HepG2 (cell line): ENCODE data around the gene RABGGTA. TPM values are rescaled to one million over a fixed set of nuclear protein-coding genes. Genes with fewer than 3 reads are reported as not detected.

Experiments used
- AGO1 ChIP-seq: fragments of 200-400 bp; formaldehyde crosslinking; IDR thresholded peaks from 2 replicates; pipeline ENCODE4 v1.6.1; 2017; ENCODE audit warnings: mild to moderate bottlenecking, low read depth, low read length, moderate library complexity; ENCODE audit not compliant: poor library complexity, severe bottlenecking
- ARHGAP35 ChIP-seq: sonication (generic); formaldehyde crosslinking; IDR thresholded peaks from 2 replicates; pipeline ENCODE4 v1.9.0; 2022; ENCODE audit warnings: mild to moderate bottlenecking, inconsistent platforms, moderate library complexity, missing genetic modification reagents, borderline replicate concordance
- ATRX ChIP-seq: sonication (generic); formaldehyde crosslinking; IDR thresholded peaks from 2 replicates; pipeline ENCODE4 v1.4.0; 2020; ENCODE audit warnings: missing genetic modification reagents, borderline replicate concordance
- CEBPB ChIP-seq: IDR thresholded peaks from 2 replicates; pipeline ENCODE4 v1.6.1; 2011; ENCODE audit warnings: low read depth, low read length, improper control_type of control experiment, borderline replicate concordance
- MYC ChIP-seq: sonication (generic); formaldehyde crosslinking; IDR thresholded peaks from 2 replicates; pipeline ENCODE4 v1.9.0; 2021; ENCODE audit warnings: missing genetic modification reagents, borderline replicate concordance
- SP140L ChIP-seq: sonication (generic); formaldehyde crosslinking; IDR thresholded peaks from 2 replicates; pipeline ENCODE4 v1.4.0; 2020; ENCODE audit warnings: missing genetic modification reagents, borderline replicate concordance
- TGIF2 ChIP-seq: IDR thresholded peaks from 2 replicates; pipeline ENCODE4 v1.6.1; 2016; ENCODE audit warnings: control low read depth, missing compliant biosample characterization
- TOPORS ChIP-seq: sonication (generic); formaldehyde crosslinking; IDR thresholded peaks from 2 replicates; pipeline ENCODE4 v1.8.0; 2023; ENCODE audit warnings: mild to moderate bottlenecking, missing genetic modification reagents
- ZBTB42 ChIP-seq: sonication (generic); formaldehyde crosslinking; IDR thresholded peaks from 2 replicates; pipeline ENCODE4 v1.5.0; 2020; ENCODE audit warnings: mild to moderate bottlenecking, missing genetic modification reagents
- ZNF12 ChIP-seq: sonication (generic); formaldehyde crosslinking; IDR thresholded peaks from 2 replicates; pipeline ENCODE4 v1.5.0; 2020; ENCODE audit warnings: missing genetic modification reagents
- ZNF337 ChIP-seq: sonication (generic); formaldehyde crosslinking; IDR thresholded peaks from 2 replicates; pipeline ENCODE4 v1.5.1; 2020; ENCODE audit warnings: missing genetic modification reagents, low read depth, mild to moderate bottlenecking, borderline replicate concordance
- ZNF354B ChIP-seq: sonication (generic); formaldehyde crosslinking; IDR thresholded peaks from 2 replicates; pipeline ENCODE4 v1.8.0; 2022; ENCODE audit warnings: mild to moderate bottlenecking, missing genetic modification reagents
- ZNF629 ChIP-seq: sonication (generic); formaldehyde crosslinking; conservative IDR thresholded peaks from 2 replicates; pipeline ENCODE4 v1.5.0; 2020; ENCODE audit warnings: missing genetic modification reagents
- polyA plus RNA-seq, 8 experiments: library from polyadenylated mRNA; depleted of rRNA in 3 of 8; stranded (reverse) in 7 of 8; unstranded in 1 of 8; fragments of >200 nt; fragmentation: Illumina TruSeq in 4 of 8; extraction: Trizol in 4 of 8; gene quantifications; 2 replicates each; pipeline versions ENCODE4 v1.2.1 to v1.2.3, GENCODE V29; 2011 to 2016; ENCODE audit warnings: low read depth in 4 of 8, missing spikeins in 1 of 8, mixed read lengths in 1 of 8; ENCODE audit not compliant: insufficient read depth in 1 of 8
- total RNA-seq, 5 experiments: library from RNA; depleted of rRNA; stranded (reverse); fragments of >200 nt; fragmentation: Illumina TruSeq; extraction: Trizol; gene quantifications; 2 replicates each; pipeline ENCODE4 v1.2.3, GENCODE V29; 2016; ENCODE audit warnings: low read depth in 1 of 5
- TF ChIP-seq, protein P1 (sequence below): sonication (generic); formaldehyde crosslinking; IDR thresholded peaks from 2 replicates; pipeline ENCODE4 v1.4.0; 2020; ENCODE audit warnings: missing genetic modification reagents, borderline replicate concordance
- TF ChIP-seq, protein P2 (sequence below): sonication (generic); formaldehyde crosslinking; IDR thresholded peaks from 2 replicates; pipeline ENCODE4 v1.9.0; 2021; ENCODE audit warnings: missing genetic modification reagents, borderline replicate concordance
- TF ChIP-seq, protein P3 (sequence below): IDR thresholded peaks from 2 replicates; pipeline ENCODE4 v1.6.1; 2016
- TF ChIP-seq, protein P4 (sequence below): IDR thresholded peaks from 2 replicates; pipeline ENCODE4 v1.6.1; 2016; ENCODE audit warnings: control low read depth
- TF ChIP-seq, protein P5 (sequence below): IDR thresholded peaks from 2 replicates; pipeline ENCODE4 v1.4.0; 2020; ENCODE audit warnings: mild to moderate bottlenecking, missing genetic modification reagents

RABGGTA gene
- total and polyA plus RNA-seq, 2 of the 13 experiments (the other 11 are each of a cell fraction or from before 2014, with no cell fraction given): 57.9 to 90.8 TPM

DNA sequence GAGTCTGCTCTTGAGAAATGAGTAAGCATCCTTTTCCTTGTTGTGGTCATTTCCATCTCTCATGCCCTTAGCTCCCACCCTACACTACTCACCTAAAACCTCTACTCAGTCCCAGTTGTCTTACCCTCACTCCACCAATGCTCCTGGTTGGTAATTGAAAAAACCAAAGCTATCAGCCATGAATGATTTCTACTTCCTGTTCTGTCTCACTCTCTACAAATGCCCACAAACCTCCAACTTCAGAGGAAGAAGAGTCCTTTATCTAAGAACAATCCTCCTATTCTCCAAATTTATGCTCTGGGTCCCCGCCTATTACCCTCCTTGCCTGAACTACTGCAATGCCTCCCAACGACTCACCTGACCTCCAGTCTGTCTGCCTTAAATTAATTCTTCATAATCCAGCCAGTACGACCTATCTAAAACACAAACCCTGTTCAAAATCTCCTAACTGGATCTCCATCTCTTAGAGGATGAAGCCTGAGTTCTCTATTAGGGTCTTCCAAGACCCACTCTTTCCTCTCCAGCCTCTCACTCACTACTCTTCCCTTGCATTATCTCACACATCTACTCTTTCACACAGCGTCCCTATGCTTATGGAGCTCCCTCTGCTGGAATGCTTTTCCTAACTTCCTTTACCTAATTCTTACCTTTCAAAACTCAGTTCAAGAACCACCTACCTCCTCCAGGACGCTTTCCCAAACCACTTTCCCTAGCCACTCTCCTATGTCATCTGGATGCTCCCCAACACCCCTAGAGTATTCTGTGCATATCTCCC, 26.0 kb upstream of the RABGGTA start (continued):
- TF ChIP-seq TGIF2 (CRISPR knock-in tag): no peak
- no peak; the same call in 1 of the 2 replicates for TF ChIP-seq TOPORS (CRISPR knock-in tag)
- TF ChIP-seq, protein P1, sequence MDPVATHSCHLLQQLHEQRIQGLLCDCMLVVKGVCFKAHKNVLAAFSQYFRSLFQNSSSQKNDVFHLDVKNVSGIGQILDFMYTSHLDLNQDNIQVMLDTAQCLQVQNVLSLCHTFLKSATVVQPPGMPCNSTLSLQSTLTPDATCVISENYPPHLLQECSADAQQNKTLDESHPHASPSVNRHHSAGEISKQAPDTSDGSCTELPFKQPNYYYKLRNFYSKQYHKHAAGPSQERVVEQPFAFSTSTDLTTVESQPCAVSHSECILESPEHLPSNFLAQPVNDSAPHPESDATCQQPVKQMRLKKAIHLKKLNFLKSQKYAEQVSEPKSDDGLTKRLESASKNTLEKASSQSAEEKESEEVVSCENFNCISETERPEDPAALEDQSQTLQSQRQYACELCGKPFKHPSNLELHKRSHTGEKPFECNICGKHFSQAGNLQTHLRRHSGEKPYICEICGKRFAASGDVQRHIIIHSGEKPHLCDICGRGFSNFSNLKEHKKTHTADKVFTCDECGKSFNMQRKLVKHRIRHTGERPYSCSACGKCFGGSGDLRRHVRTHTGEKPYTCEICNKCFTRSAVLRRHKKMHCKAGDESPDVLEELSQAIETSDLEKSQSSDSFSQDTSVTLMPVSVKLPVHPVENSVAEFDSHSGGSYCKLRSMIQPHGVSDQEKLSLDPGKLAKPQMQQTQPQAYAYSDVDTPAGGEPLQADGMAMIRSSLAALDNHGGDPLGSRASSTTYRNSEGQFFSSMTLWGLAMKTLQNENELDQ (CRISPR knock-in tag): 0 out of 2 replicates have a peak, but pooled peaks have one; percentile 22
- TF ChIP-seq ZBTB42: no peak
- TF ChIP-seq ATRX: peak; percentile 39; the same call in 1 of the 2 replicates
- no peak for TF ChIP-seq ZNF629 (CRISPR knock-in tag)
- TF ChIP-seq, protein P2, sequence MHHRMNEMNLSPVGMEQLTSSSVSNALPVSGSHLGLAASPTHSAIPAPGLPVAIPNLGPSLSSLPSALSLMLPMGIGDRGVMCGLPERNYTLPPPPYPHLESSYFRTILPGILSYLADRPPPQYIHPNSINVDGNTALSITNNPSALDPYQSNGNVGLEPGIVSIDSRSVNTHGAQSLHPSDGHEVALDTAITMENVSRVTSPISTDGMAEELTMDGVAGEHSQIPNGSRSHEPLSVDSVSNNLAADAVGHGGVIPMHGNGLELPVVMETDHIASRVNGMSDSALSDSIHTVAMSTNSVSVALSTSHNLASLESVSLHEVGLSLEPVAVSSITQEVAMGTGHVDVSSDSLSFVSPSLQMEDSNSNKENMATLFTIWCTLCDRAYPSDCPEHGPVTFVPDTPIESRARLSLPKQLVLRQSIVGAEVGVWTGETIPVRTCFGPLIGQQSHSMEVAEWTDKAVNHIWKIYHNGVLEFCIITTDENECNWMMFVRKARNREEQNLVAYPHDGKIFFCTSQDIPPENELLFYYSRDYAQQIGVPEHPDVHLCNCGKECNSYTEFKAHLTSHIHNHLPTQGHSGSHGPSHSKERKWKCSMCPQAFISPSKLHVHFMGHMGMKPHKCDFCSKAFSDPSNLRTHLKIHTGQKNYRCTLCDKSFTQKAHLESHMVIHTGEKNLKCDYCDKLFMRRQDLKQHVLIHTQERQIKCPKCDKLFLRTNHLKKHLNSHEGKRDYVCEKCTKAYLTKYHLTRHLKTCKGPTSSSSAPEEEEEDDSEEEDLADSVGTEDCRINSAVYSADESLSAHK (CRISPR knock-in tag): 0 out of 2 replicates have a peak, but pooled peaks have one; percentile 47
- TF ChIP-seq ZNF337 (CRISPR knock-in tag): no peak
- TF ChIP-seq, protein P3, sequence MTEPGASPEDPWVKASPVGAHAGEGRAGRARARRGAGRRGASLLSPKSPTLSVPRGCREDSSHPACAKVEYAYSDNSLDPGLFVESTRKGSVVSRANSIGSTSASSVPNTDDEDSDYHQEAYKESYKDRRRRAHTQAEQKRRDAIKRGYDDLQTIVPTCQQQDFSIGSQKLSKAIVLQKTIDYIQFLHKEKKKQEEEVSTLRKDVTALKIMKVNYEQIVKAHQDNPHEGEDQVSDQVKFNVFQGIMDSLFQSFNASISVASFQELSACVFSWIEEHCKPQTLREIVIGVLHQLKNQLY: no peak
- TF ChIP-seq, protein P4, sequence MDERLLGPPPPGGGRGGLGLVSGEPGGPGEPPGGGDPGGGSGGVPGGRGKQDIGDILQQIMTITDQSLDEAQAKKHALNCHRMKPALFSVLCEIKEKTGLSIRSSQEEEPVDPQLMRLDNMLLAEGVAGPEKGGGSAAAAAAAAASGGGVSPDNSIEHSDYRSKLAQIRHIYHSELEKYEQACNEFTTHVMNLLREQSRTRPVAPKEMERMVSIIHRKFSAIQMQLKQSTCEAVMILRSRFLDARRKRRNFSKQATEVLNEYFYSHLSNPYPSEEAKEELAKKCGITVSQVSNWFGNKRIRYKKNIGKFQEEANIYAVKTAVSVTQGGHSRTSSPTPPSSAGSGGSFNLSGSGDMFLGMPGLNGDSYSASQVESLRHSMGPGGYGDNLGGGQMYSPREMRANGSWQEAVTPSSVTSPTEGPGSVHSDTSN: no peak; the same call in 1 of the 2 replicates
- no peak for TF ChIP-seq MYC (CRISPR knock-in tag)
- TF ChIP-seq AGO1: no peak
- 0 out of 2 replicates have a peak, but pooled peaks have one; percentile 51 for TF ChIP-seq SP140L
- no peak for TF ChIP-seq CEBPB
- TF ChIP-seq ZNF354B (CRISPR knock-in tag): no peak
- TF ChIP-seq ZNF12 (CRISPR knock-in tag): 0 out of 2 replicates have a peak, but pooled peaks have one; percentile 25
- TF ChIP-seq ARHGAP35: no peak
- TF ChIP-seq, protein P5, sequence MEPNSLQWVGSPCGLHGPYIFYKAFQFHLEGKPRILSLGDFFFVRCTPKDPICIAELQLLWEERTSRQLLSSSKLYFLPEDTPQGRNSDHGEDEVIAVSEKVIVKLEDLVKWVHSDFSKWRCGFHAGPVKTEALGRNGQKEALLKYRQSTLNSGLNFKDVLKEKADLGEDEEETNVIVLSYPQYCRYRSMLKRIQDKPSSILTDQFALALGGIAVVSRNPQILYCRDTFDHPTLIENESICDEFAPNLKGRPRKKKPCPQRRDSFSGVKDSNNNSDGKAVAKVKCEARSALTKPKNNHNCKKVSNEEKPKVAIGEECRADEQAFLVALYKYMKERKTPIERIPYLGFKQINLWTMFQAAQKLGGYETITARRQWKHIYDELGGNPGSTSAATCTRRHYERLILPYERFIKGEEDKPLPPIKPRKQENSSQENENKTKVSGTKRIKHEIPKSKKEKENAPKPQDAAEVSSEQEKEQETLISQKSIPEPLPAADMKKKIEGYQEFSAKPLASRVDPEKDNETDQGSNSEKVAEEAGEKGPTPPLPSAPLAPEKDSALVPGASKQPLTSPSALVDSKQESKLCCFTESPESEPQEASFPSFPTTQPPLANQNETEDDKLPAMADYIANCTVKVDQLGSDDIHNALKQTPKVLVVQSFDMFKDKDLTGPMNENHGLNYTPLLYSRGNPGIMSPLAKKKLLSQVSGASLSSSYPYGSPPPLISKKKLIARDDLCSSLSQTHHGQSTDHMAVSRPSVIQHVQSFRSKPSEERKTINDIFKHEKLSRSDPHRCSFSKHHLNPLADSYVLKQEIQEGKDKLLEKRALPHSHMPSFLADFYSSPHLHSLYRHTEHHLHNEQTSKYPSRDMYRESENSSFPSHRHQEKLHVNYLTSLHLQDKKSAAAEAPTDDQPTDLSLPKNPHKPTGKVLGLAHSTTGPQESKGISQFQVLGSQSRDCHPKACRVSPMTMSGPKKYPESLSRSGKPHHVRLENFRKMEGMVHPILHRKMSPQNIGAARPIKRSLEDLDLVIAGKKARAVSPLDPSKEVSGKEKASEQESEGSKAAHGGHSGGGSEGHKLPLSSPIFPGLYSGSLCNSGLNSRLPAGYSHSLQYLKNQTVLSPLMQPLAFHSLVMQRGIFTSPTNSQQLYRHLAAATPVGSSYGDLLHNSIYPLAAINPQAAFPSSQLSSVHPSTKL: 0 out of 2 replicates have a peak, but pooled peaks have one; percentile 4
